Muscle layer of colon (tissue), 2 donors: ENCODE data around the gene TRPV2.

Experiments used
- H3K27ac ChIP-seq: one replicate; pipeline ENCODE4 v1.7.0; 2013; ENCODE audit warnings: low read depth, mild to moderate bottlenecking, low read length, moderate library complexity
- H3K27me3 ChIP-seq, 2 donors: one replicate each; pipeline ENCODE4 v1.7.0; 2013; ENCODE audit warnings: low read length in 2 of 2, mild to moderate bottlenecking in 2 of 2; ENCODE audit not compliant: insufficient read depth in 2 of 2, control insufficient read depth in 1 of 2
- H3K36me3 ChIP-seq: one replicate; pipeline ENCODE4 v1.7.0; 2013; ENCODE audit warnings: mild to moderate bottlenecking, low read length; ENCODE audit not compliant: insufficient read depth
- H3K4me1 ChIP-seq: one replicate; pipeline ENCODE4 v1.7.0; 2013; ENCODE audit warnings: mild to moderate bottlenecking, low read length; ENCODE audit not compliant: insufficient read depth
- H3K4me3 ChIP-seq, 2 donors: one replicate each; pipeline ENCODE4 v1.7.0; 2013; ENCODE audit warnings: low read length in 2 of 2, low read depth in 1 of 2, mild to moderate bottlenecking in 1 of 2, moderate library complexity in 1 of 2
- H3K9ac ChIP-seq: one replicate; pipeline ENCODE4 v1.7.0; 2013; ENCODE audit warnings: low read length
- H3K9me3 ChIP-seq: one replicate; pipeline ENCODE4 v1.7.0; 2013; ENCODE audit warnings: mild to moderate bottlenecking, low read length
- donor health status: abdominal sarcoma.
- donor health status: Adenocarcinoma of cecum.

Gene TRPV2

GRCh38 chr17:16428098-16428882 is 12.9 kb downstream of the TRPV2 start:
- Histone ChIP-seq H3K9ac (no peak overlapping the region), H3K9me3 (no peaks in the 10 kb centered on the region), H3K36me3 (peaks cover 6% of the 10 kb centered on the region), H3K27ac (no peak overlapping the region), H3K27me3 (no peaks in the 10 kb centered on the region), H3K4me3 (no peak overlapping the region), H3K4me1 (peaks cover 8% of the 10 kb centered on the region)

DNA sequence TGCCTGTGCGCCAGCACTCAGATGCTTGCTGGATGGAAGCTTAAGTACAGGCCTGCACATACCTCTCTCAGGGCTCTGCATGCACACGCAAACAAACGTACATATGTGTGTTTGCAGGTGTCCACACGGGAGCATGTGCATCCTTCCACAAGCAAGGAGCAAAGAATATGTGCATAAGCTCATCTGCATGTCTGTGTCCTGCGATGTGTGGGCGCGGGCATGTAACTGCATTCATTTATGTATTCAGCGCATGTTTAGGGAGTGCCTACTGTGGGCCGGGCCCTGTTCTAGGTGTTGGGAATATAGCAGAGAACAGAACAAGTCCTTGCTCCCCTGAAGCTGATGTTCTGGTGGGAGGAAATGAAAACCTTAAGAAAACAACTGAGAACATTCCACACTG is 13.7 kb downstream of the TRPV2 start:
- H3K27me3 ChIP-seq: no peaks in the 10 kb centered on the region
- no peaks in the 10 kb centered on the region for H3K9me3 ChIP-seq
- H3K36me3 ChIP-seq: peaks cover 6% of the 10 kb centered on the region
- H3K4me3 ChIP-seq: no peak overlapping the region
- no peak overlapping the region for H3K27ac ChIP-seq
- H3K4me1 ChIP-seq: peaks cover 8% of the 10 kb centered on the region
- H3K9ac ChIP-seq: no peak overlapping the region

- Histone ChIP-seq H3K27me3 (no peaks in the 10 kb centered on the region), H3K4me1 (peaks cover 8% of the 10 kb centered on the region), H3K9me3 (no peaks in the 10 kb centered on the region), H3K4me3 (no peak overlapping the region), H3K36me3 (peaks cover 6% of the 10 kb centered on the region), H3K27ac (no peak overlapping the region), H3K9ac (no peak overlapping the region)
Measured at GRCh38 chr17:16430650-16431049, 15.3 kb downstream of the TRPV2 start.

DNA sequence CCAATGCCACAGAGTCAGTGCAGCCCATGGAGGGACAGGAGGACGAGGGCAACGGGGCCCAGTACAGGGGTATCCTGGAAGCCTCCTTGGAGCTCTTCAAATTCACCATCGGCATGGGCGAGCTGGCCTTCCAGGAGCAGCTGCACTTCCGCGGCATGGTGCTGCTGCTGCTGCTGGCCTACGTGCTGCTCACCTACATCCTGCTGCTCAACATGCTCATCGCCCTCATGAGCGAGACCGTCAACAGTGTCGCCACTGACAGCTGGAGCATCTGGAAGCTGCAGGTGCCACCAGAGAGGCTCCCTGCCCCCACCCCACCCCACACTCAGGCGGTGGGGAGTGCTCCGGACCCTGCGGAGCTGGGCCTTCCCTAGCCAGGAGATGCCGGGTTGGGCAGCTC is 16.6 kb downstream of the TRPV2 start:
- H3K27ac ChIP-seq: no peak overlapping the region
- no peak overlapping the region for H3K4me3 ChIP-seq
- H3K9me3 ChIP-seq: no peaks in the 10 kb centered on the region
- no peaks in the 10 kb centered on the region for H3K27me3 ChIP-seq
- no peak overlapping the region for H3K9ac ChIP-seq
- H3K36me3 ChIP-seq: peaks cover 2% of the 10 kb centered on the region
- peaks cover 8% of the 10 kb centered on the region for H3K4me1 ChIP-seq

DNA sequence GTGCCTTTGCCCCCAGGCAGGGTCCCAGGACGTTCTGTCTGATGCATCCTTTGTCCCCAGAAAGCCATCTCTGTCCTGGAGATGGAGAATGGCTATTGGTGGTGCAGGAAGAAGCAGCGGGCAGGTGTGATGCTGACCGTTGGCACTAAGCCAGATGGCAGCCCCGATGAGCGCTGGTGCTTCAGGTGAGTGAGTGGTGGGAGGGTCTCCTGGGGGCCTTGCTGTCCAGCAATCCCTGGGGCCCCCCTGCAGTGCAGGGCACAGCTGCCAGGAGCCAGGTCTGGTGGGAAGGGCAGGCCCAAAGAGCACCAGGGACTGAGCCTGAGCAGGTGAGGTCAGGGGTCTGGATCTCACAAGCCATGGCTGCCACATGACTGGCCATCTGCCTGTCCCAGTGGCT is 18.1 kb downstream of the TRPV2 start:
- Histone ChIP-seq H3K27me3 (no peaks in the 10 kb centered on the region), H3K9ac (no peak overlapping the region), H3K27ac (no peak overlapping the region), H3K36me3 (no peaks in the 10 kb centered on the region), H3K4me1 (peaks cover 6% of the 10 kb centered on the region), H3K9me3 (no peaks in the 10 kb centered on the region), H3K4me3 (no peak overlapping the region)

- H3K9ac ChIP-seq: no peak overlapping the region
- no peak overlapping the region for H3K4me3 ChIP-seq
- peaks cover 5% of the 10 kb centered on the region for H3K4me1 ChIP-seq
- H3K27ac ChIP-seq: no peak overlapping the region
- H3K27me3 ChIP-seq: no peaks in the 10 kb centered on the region
- no peaks in the 10 kb centered on the region for H3K9me3 ChIP-seq
- no peaks in the 10 kb centered on the region for H3K36me3 ChIP-seq
Measured at GRCh38 chr17:16434662-16435061, 19.3 kb downstream of the TRPV2 start.

DNA sequence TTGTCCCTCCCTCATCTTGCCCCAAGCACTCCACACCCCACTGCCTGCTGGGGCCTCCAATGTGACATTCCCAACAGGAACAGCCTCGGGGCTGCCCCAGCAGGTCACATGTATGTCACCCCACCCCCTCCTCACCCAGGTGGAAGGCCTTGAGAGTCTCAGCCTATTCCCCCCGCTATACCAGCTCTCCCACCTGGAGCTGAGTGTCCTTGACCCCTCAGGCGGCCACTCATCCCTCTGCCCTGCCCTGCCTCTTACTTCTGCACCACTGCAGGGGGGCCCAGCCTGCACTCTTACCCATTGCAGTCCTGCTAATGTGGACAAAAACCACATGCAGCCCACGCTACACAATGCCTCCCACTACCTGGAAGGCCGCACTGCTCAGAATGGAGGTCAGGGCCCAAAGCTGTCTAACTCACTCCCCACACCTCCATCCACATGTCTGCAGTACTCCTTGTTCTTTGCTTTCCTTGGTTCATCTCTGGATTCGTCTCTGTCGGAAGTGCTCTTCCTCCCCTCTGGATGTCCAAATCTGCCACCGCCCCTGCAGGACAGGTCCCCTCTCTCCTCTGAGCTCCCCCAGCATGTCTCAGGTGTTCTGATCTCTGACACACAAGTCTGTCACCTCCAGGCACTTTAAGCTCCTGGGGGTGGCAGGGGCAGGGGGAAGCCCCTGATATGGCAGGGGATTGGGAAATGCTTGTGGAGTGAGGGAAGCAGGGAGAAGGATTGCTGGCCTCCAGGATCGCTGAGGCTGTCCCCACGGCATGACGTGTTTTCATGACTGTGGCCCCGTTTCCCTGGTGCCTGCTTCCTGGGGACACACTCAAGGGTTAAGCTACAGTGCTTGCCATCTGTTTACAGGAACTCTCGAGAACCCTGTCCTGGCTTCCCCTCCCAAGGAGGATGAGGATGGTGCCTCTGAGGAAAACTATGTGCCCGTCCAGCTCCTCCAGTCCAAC is 20.8 kb downstream of the TRPV2 start:
- H3K9me3 ChIP-seq: no peaks in the 10 kb centered on the region
- no peak overlapping the region for H3K9ac ChIP-seq
- H3K4me3 ChIP-seq: no peak overlapping the region
- H3K27me3 ChIP-seq: no peaks in the 10 kb centered on the region
- no peak overlapping the region for H3K27ac ChIP-seq
- peaks cover 11% of the 10 kb centered on the region for H3K36me3 ChIP-seq
- peaks cover 18% of the 10 kb centered on the region for H3K4me1 ChIP-seq

DNA sequence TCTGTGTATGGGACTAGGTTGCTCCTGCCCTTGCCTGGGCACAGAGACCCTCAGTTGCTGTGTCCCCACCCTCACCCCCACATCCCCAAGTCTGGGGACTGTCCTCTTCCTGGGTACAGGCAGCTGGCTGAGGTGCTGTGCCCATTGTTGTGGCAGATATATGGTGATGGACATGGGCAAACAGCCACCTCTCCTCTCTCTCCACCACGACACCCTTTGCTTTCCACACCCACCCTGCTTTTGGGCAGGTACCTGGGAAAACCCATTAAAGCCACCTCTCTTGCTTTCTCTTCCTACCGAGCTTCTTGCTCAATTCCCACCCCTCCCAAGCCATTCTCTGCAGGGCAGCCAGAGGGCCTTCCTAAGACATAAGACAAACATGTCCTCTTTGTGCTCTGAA is 21.7 kb downstream of the TRPV2 start:
- H3K4me3 ChIP-seq: no peak overlapping the region
- H3K27ac ChIP-seq: no peak overlapping the region
- H3K27me3 ChIP-seq: no peaks in the 10 kb centered on the region
- no peaks in the 10 kb centered on the region for H3K9me3 ChIP-seq
- peaks cover 20% of the 10 kb centered on the region for H3K36me3 ChIP-seq
- no peak overlapping the region for H3K9ac ChIP-seq
- H3K4me1 ChIP-seq: peaks cover 27% of the 10 kb centered on the region

DNA sequence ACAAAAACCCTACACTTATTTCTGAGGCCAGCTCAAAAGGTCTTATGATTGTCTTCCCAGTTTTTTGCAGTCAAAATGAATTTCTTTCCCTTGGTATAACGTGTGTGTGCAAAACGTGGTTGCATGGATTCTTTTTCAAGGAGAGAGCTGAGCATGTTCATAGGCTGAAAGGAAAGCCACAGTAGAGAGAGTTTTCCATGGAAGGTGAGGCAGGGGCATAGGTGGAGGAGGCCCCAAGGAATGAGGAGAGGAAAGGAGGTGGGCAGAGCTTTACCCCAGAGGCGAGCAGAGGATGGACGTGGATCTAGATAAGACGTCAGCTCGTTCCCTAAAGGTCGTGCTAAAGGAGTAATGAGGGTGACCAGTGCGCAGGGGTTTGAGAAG is 22.8 kb downstream of the TRPV2 start:
- peaks cover 29% of the 10 kb centered on the region for H3K4me1 ChIP-seq
- H3K9ac ChIP-seq: peak overlapping the region; percentile 12
- H3K27me3 ChIP-seq: no peaks in the 10 kb centered on the region
- no peaks in the 10 kb centered on the region for H3K9me3 ChIP-seq
- H3K4me3 ChIP-seq: peak overlapping the region; percentile 31 to 87
- peaks cover 31% of the 10 kb centered on the region for H3K36me3 ChIP-seq
- H3K27ac ChIP-seq: peak overlapping the region; percentile 88

- Histone ChIP-seq H3K27me3 (no peaks in the 10 kb centered on the region), H3K4me3 (peak overlapping the region; percentile 66 to 87), H3K9ac (peak overlapping the region; percentile 37), H3K27ac (peak overlapping the region; percentile 88), H3K9me3 (no peaks in the 10 kb centered on the region), H3K36me3 (peaks cover 36% of the 10 kb centered on the region), H3K4me1 (peaks cover 29% of the 10 kb centered on the region)
Measured at GRCh38 chr17:16438557-16439302, 23.4 kb downstream of the TRPV2 start.

GRCh38 chr17:16439303-16439791 is 24.0 kb downstream of the TRPV2 start:
- H3K4me1 ChIP-seq: peaks cover 29% of the 10 kb centered on the region
- peak overlapping the region; percentile 88 for H3K27ac ChIP-seq
- no peaks in the 10 kb centered on the region for H3K9me3 ChIP-seq
- H3K36me3 ChIP-seq: peaks cover 42% of the 10 kb centered on the region
- peak overlapping the region; percentile 37 for H3K9ac ChIP-seq
- peak overlapping the region; percentile 66 to 87 for H3K4me3 ChIP-seq
- no peaks in the 10 kb centered on the region for H3K27me3 ChIP-seq
